NCI-H1105 (cell line): ENCODE measurements around the gene LNPEP.

Source experiments
- DNase-seq: peaks from one replicate; lab custom pipeline; 2025; lab: John Stamatoyannopoulos, UW

Gene LNPEP

GRCh38 chr5:97000391-97000790 lies 64.5 kb downstream of the LNPEP start:
- no peak for DNase-seq

- DNase-seq: no peak
These were observed 67.1 kb downstream of the LNPEP start for GRCh38 chr5:97002983-97003382.

GRCh38 chr5:97004423-97005060 lies 68.7 kb downstream of the LNPEP start:
- no peak for DNase-seq

- DNase-seq: no peak
These were observed 70.7 kb downstream of the LNPEP start for GRCh38 chr5:97006454-97007060.

- no peak for DNase-seq
These were observed 73.5 kb downstream of the LNPEP start for GRCh38 chr5:97009212-97009898.

- DNase-seq: no peak
These were observed 74.0 kb downstream of the LNPEP start for GRCh38 chr5:97009921-97010320.

GRCh38 chr5:97010606-97011005 lies 74.7 kb downstream of the LNPEP start:
- no peak for DNase-seq

- no peak for DNase-seq
These were observed 75.7 kb downstream of the LNPEP start for GRCh38 chr5:97011567-97011966.

GRCh38 chr5:97019435-97020117 lies 83.7 kb downstream of the LNPEP start:
- DNase-seq: no peak

GRCh38 chr5:97021416-97021815 lies 85.5 kb downstream of the LNPEP start:
- no peak for DNase-seq

GRCh38 chr5:97022898-97023297 lies 87.0 kb downstream of the LNPEP start:
- no peak for DNase-seq

- no peak for DNase-seq
These were observed 90.8 kb downstream of the LNPEP start for GRCh38 chr5:97026721-97027120.

- no peak for DNase-seq
These were observed 101.9 kb downstream of the LNPEP start for GRCh38 chr5:97037819-97038218.

- DNase-seq: no peak
These were observed 105.4 kb downstream of the LNPEP start for GRCh38 chr5:97041239-97041638.

GRCh38 chr5:97042996-97043395 lies 107.1 kb downstream of the LNPEP start:
- no peak for DNase-seq

GRCh38 chr5:97043511-97043910 lies 107.6 kb downstream of the LNPEP start:
- DNase-seq: no peak

GRCh38 chr5:97044052-97044451 lies 108.2 kb downstream of the LNPEP start:
- no peak for DNase-seq

GRCh38 chr5:97046270-97046982 lies 110.5 kb downstream of the LNPEP start:
- DNase-seq: no peak

- no peak for DNase-seq
These were observed 111.2 kb downstream of the LNPEP start for GRCh38 chr5:97047076-97047475.

- DNase-seq: no peak
These were observed 113.3 kb downstream of the LNPEP start for GRCh38 chr5:97049175-97049574.

- no peak for DNase-seq
These were observed 120.4 kb downstream of the LNPEP start for GRCh38 chr5:97056263-97056662.

GRCh38 chr5:97062046-97062445 lies 126.2 kb downstream of the LNPEP start:
- DNase-seq: no peak
